MM.1S (cell line): ENCODE measurements around the gene GALNT10.

Experiments
- EZH2 ChIP-seq: fragments of 300-600 bp; sonication (generic); optimal IDR thresholded peaks from 2 replicates; pipeline ENCODE3; 2017; ENCODE audit warnings: low read depth, mild to moderate bottlenecking, antibody characterized with exemption, low read length, mixed read lengths
- EZH2phosphoT487 ChIP-seq: fragments of 300-600 bp; sonication (generic); IDR thresholded peaks from 2 replicates; pipeline ENCODE4 v1.6.1; 2018; ENCODE audit warnings: antibody characterized with exemption, low read length
- TF ChIP-seq, protein P1 (sequence below): fragments of 300-600 bp; sonication (generic); IDR thresholded peaks from 2 replicates; pipeline ENCODE4 v1.5.1; 2016; ENCODE audit warnings: antibody characterized with exemption, low read length, mixed read lengths

DNA sequence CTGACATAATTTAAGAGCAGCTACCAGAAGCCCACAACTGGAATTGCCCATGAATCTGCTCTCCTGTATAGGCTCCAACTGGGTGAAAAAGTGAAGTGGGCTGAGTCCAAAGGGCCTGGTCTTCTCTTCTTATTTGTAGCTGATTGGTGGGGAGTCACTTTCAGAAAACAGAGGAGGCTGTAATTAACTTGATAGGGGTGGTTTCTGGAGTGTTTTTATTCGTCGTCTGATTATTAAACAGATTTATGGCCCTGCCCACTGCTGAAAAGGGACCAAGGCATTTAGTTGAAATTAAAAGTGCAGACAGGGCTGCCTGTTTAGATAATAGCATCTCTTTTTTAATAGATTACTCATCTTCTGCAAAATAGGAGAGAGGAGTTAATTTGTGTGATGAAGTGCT is 174.2 kb downstream of the GALNT10 start:
- TF ChIP-seq, protein P1, sequence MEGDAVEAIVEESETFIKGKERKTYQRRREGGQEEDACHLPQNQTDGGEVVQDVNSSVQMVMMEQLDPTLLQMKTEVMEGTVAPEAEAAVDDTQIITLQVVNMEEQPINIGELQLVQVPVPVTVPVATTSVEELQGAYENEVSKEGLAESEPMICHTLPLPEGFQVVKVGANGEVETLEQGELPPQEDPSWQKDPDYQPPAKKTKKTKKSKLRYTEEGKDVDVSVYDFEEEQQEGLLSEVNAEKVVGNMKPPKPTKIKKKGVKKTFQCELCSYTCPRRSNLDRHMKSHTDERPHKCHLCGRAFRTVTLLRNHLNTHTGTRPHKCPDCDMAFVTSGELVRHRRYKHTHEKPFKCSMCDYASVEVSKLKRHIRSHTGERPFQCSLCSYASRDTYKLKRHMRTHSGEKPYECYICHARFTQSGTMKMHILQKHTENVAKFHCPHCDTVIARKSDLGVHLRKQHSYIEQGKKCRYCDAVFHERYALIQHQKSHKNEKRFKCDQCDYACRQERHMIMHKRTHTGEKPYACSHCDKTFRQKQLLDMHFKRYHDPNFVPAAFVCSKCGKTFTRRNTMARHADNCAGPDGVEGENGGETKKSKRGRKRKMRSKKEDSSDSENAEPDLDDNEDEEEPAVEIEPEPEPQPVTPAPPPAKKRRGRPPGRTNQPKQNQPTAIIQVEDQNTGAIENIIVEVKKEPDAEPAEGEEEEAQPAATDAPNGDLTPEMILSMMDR, result no peak
- TF ChIP-seq EZH2 (no peak), EZH2phosphoT487 (no peak)
